K562 (cell line): ENCODE results near the gene LRRC7. TPM values are rescaled to one million over a fixed set of nuclear protein-coding genes. Genes with fewer than 3 reads are reported as not detected.

Experiments
- BRF1 ChIP-seq: IDR thresholded peaks from 3 replicates; pipeline ENCODE4 v1.6.1; 2011; ENCODE audit warnings: borderline replicate concordance, mild to moderate bottlenecking; ENCODE audit not compliant: insufficient read length; ENCODE audit errors: extremely low read depth
- CBX3 ChIP-seq, 2 experiments: IDR thresholded peaks; 1 replicate in 1 of 2; 2 replicates in 1 of 2; pipeline ENCODE4 v1.6.1; 2012; ENCODE audit warnings: inconsistent platforms in 2 of 2, low read length in 2 of 2, borderline replicate concordance in 1 of 2, control low read depth in 1 of 2
- COPS2 ChIP-seq: fragments of 450-650 bp; conservative IDR thresholded peaks from 2 replicates; pipeline ENCODE4 v1.6.1; 2016; ENCODE audit warnings: mild to moderate bottlenecking, moderate library complexity
- ELF1 ChIP-seq: fragments of 200-800 bp; sonication (Bioruptor generic); IDR thresholded peaks from 2 replicates; pipeline ENCODE4 v1.6.1; 2016; ENCODE audit warnings: missing genetic modification characterization, missing compliant biosample characterization
- OTX1 ChIP-seq: fragments of 450-650 bp; formaldehyde crosslinking; IDR thresholded peaks from 2 replicates; pipeline ENCODE4 v1.4.0; 2022; ENCODE audit warnings: mild to moderate bottlenecking
- POLR2AphosphoS2 ChIP-seq: IDR thresholded peaks from 2 replicates; pipeline ENCODE4 v1.6.1; 2012; ENCODE audit warnings: low read length, improper control_type of control experiment
- RBM39 ChIP-seq: fragments of 200-400 bp; formaldehyde crosslinking; optimal IDR thresholded peaks from 2 replicates; pipeline ENCODE3; 2018; ENCODE audit warnings: low read depth, low read length
- SMAD3 ChIP-seq: fragments of 450-650 bp; formaldehyde crosslinking; conservative IDR thresholded peaks from 2 replicates; pipeline ENCODE4 v1.4.0; 2020; ENCODE audit warnings: mild to moderate bottlenecking
- SOX6 ChIP-seq: fragments of 450-650 bp; IDR thresholded peaks from 2 replicates; pipeline ENCODE4 v1.6.1; 2014; ENCODE audit warnings: mild to moderate bottlenecking
- ZBTB1 ChIP-seq: sonication (generic); formaldehyde crosslinking; IDR thresholded peaks from 2 replicates; pipeline ENCODE4 v1.8.1; 2023; ENCODE audit warnings: missing genetic modification reagents, low read depth, mild to moderate bottlenecking, borderline replicate concordance
- ZNF3 ChIP-seq: fragments of 250-450 bp; sonication (Bioruptor Pico); IDR thresholded peaks from 2 replicates; pipeline ENCODE4 v1.5.0; 2021; ENCODE audit warnings: mild to moderate bottlenecking, moderate library complexity
- ZNF436 ChIP-seq: fragments of 250-450, 450-650 bp; sonication (Bioruptor Pico); formaldehyde crosslinking; IDR thresholded peaks from 2 replicates; pipeline ENCODE4 v1.7.0; 2020; ENCODE audit warnings: mild to moderate bottlenecking
- ZNF644 ChIP-seq: fragments of 200-800 bp; sonication (Bioruptor generic); IDR thresholded peaks from 2 replicates; pipeline ENCODE4 v1.6.1; 2016; ENCODE audit warnings: low read depth, missing genetic modification characterization, missing compliant biosample characterization
- polyA plus RNA-seq, 8 experiments: library from polyadenylated mRNA; depleted of rRNA in 4 of 8; stranded (reverse) in 5 of 8; unstranded in 3 of 8; fragments of >200 nt; fragmentation: Nextera tagmentation in 2 of 8; fragmentation: Illumina TruSeq in 1 of 8; extraction: Ambion mirVana in 2 of 8; extraction: Trizol in 1 of 8; gene quantifications; 2 replicates each; pipeline versions ENCODE4 v1.2.1 to v1.2.3, GENCODE V29; 2011 to 2014; ENCODE audit warnings: inconsistent platforms in 1 of 8, missing spikeins in 1 of 8
- total RNA-seq, 7 experiments: library from RNA; depleted of rRNA in 6 of 7; stranded (reverse); fragments of >200 nt in 6 of 7; fragmentation: Illumina TruSeq in 2 of 7; extraction: Trizol in 2 of 7; gene quantifications; 2 replicates each; pipeline versions ENCODE4 v1.2.1 to v1.2.3, GENCODE V29; 2011 to 2021; ENCODE audit warnings: low replicate concordance in 1 of 7
- TF ChIP-seq, protein P1 (sequence below): fragments of 250-450 bp; sonication (Bioruptor Pico); IDR thresholded peaks from 2 replicates; pipeline ENCODE4 v1.8.0; 2022; ENCODE audit warnings: inconsistent platforms, mild to moderate bottlenecking, moderate library complexity, borderline replicate concordance
- TF ChIP-seq, protein P2 (sequence below), 2 experiments: fragments of 450-650 bp in 1 of 2; IDR thresholded peaks; 2 replicates each; pipeline ENCODE4 v1.6.1; 2011 to 2017; ENCODE audit warnings: low read depth in 2 of 2, antibody characterized with exemption in 1 of 2, borderline replicate concordance in 1 of 2, low read length in 1 of 2, mild to moderate bottlenecking in 1 of 2, mixed read lengths in 1 of 2; ENCODE audit not compliant: control insufficient read depth in 1 of 2
- TF ChIP-seq, protein P3 (sequence below): fragments of 250-450 bp; sonication (Bioruptor Pico); IDR thresholded peaks from 2 replicates; pipeline ENCODE4 v1.4.0; 2020; ENCODE audit warnings: borderline replicate concordance
- TF ChIP-seq, protein P4 (sequence below): fragments of 450-650 bp; formaldehyde crosslinking; IDR thresholded peaks from 2 replicates; pipeline ENCODE4 v1.4.0; 2022; ENCODE audit warnings: missing genetic modification characterization
- TF ChIP-seq, protein P5 (sequence below): sonication (generic); formaldehyde crosslinking; IDR thresholded peaks from 2 replicates; pipeline ENCODE4 v1.8.1; 2022; ENCODE audit warnings: missing genetic modification reagents

Gene LRRC7
- total and polyA plus RNA-seq, 9 of the 15 experiments (the other 6 are each of a cell fraction or from before 2014, with no cell fraction given) = 0.09 to 0.94 (median 0.49) TPM

DNA sequence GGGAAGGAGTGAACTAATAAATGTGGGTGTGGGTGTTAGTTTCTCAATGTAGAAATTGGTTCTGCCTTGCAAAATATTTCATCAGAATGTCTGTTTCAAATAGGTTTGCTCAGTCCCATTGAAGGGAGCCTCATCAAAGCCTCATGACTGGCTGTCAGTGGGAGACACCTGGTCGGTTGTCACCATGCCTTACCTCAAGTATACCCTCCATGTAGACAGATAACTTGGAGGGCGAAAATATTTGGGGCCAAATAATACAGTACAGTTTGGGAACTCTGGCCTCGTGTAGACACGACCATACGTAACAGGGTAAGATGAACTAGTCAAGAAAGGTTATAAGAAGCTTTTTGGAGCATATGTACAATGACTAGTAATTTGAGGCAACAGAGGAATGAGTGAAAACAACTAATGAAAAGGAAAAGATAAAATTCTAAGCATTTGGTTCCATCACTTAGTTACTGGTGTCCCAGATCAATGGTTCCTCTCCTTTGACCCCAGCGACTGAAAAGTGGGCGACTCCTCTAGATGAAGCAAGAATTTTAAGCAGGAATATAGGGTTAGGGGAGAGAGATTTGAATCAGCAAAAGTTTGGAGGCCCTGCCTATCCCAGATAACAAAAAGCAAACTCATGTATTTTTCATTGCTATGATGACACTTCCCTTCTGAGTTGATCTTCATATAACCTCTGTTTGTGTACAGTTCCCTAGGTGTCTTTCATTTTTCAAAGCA is 473.8 kb downstream of the LRRC7 start (continued):
- TF ChIP-seq CBX3 (IDR thresholded peaks at IDR 0.05; ENCODE audit: borderline replicate concordance in 1 of 2, low read length in 2 of 2) (0 out of 3 replicates have a peak, but pooled peaks of 1 of the 2 experiments have one; percentile 7), OTX1 (no peak), POLR2AphosphoS2 (no peak), SMAD3 (CRISPR knock-in tag) (peak; percentile 39; the same call in 1 of the 2 replicates), BRF1 (no peak), ELF1 (tag) (no peak), SOX6 (no peak), RBM39 (no peak), ZNF436 (CRISPR knock-in tag) (no peak), ZNF644 (tag) (peak; percentile 82), ZNF3 (no peak), COPS2 (no peak), ZBTB1 (CRISPR knock-in tag) (no peak)
- TF ChIP-seq, protein P1, sequence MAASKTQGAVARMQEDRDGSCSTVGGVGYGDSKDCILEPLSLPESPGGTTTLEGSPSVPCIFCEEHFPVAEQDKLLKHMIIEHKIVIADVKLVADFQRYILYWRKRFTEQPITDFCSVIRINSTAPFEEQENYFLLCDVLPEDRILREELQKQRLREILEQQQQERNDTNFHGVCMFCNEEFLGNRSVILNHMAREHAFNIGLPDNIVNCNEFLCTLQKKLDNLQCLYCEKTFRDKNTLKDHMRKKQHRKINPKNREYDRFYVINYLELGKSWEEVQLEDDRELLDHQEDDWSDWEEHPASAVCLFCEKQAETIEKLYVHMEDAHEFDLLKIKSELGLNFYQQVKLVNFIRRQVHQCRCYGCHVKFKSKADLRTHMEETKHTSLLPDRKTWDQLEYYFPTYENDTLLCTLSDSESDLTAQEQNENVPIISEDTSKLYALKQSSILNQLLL (CRISPR knock-in tag) = no peak
- TF ChIP-seq, protein P2, sequence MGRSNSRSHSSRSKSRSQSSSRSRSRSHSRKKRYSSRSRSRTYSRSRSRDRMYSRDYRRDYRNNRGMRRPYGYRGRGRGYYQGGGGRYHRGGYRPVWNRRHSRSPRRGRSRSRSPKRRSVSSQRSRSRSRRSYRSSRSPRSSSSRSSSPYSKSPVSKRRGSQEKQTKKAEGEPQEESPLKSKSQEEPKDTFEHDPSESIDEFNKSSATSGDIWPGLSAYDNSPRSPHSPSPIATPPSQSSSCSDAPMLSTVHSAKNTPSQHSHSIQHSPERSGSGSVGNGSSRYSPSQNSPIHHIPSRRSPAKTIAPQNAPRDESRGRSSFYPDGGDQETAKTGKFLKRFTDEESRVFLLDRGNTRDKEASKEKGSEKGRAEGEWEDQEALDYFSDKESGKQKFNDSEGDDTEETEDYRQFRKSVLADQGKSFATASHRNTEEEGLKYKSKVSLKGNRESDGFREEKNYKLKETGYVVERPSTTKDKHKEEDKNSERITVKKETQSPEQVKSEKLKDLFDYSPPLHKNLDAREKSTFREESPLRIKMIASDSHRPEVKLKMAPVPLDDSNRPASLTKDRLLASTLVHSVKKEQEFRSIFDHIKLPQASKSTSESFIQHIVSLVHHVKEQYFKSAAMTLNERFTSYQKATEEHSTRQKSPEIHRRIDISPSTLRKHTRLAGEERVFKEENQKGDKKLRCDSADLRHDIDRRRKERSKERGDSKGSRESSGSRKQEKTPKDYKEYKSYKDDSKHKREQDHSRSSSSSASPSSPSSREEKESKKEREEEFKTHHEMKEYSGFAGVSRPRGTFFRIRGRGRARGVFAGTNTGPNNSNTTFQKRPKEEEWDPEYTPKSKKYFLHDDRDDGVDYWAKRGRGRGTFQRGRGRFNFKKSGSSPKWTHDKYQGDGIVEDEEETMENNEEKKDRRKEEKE (IDR thresholded peaks at IDR 0.05; ENCODE audit: borderline replicate concordance in 1 of 2, control insufficient read depth in 1 of 2, low read depth in 2 of 2, low read length in 1 of 2) = no peak
- TF ChIP-seq, protein P3, sequence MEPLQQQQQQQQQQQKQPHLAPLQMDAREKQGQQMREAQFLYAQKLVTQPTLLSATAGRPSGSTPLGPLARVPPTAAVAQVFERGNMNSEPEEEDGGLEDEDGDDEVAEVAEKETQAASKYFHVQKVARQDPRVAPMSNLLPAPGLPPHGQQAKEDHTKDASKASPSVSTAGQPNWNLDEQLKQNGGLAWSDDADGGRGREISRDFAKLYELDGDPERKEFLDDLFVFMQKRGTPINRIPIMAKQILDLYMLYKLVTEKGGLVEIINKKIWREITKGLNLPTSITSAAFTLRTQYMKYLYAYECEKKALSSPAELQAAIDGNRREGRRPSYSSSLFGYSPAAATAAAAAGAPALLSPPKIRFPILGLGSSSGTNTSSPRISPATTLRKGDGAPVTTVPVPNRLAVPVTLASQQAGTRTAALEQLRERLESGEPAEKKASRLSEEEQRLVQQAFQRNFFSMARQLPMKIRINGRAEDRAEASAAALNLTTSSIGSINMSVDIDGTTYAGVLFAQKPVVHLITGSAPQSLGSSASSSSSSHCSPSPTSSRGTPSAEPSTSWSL (CRISPR knock-in tag) = no peak
- TF ChIP-seq, protein P4, sequence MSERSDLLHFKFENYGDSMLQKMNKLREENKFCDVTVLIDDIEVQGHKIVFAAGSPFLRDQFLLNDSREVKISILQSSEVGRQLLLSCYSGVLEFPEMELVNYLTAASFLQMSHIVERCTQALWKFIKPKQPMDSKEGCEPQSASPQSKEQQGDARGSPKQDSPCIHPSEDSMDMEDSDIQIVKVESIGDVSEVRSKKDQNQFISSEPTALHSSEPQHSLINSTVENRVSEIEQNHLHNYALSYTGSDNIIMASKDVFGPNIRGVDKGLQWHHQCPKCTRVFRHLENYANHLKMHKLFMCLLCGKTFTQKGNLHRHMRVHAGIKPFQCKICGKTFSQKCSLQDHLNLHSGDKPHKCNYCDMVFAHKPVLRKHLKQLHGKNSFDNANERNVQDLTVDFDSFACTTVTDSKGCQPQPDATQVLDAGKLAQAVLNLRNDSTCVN (CRISPR knock-in tag) = no peak
- TF ChIP-seq, protein P5, sequence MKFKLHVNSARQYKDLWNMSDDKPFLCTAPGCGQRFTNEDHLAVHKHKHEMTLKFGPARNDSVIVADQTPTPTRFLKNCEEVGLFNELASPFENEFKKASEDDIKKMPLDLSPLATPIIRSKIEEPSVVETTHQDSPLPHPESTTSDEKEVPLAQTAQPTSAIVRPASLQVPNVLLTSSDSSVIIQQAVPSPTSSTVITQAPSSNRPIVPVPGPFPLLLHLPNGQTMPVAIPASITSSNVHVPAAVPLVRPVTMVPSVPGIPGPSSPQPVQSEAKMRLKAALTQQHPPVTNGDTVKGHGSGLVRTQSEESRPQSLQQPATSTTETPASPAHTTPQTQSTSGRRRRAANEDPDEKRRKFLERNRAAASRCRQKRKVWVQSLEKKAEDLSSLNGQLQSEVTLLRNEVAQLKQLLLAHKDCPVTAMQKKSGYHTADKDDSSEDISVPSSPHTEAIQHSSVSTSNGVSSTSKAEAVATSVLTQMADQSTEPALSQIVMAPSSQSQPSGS = no peak
